Stimulated activated CD8-positive, alpha-beta memory T cell treated with anti-CD3 and anti-CD28 coated beads, Interleukin-7, amount 100 ng/mL, for 4 hours (primary cell): ENCODE measurements around the gene SWAP70.

ENCODE experiments used
- DNase-seq, 2 donors: peaks; one replicate each; pipeline ENCODE4 v3.0.0-alpha.2; 2020; ENCODE audit warnings: low read depth in 2 of 2

Gene SWAP70

DNA sequence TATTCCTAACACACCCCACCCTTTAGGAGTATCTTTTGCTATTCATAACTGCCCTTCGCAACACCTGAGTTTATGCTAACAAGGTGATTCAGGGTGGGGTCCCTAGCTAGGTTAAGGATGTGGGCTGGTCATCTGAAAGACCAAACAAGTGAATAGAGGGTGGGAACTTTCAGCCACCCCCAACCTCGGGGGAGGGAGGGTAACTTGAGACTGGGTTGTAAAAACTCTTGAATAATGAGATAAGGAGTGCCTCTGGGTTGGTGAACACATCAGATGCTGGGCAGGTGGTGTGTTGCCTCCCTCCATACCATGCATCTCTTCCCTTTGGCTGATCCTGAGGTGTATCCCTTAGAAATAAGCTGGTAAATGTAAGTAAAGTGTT, 111.5 kb downstream of the SWAP70 start:
- DNase-seq, result no peak

DNA sequence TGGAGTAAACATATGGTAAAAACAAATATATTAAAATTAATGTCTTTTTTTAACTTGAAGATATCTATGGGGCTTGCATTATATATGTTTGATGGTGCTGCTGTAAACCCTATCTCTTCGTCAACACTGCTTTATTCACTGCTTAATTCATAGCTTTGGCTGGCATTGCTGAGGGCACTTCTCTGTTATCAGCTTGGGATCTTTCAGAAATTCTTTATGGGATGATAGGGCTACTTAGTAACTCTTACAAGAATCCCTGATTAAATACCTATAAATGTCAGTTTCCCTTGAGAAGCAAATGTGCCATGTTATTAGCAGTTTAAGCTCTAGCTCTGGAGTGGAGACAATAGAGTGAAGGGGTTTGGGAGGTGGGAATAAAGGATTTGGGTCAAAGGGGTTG, 112.3 kb downstream of the SWAP70 start:
- no peak for DNase-seq

DNA sequence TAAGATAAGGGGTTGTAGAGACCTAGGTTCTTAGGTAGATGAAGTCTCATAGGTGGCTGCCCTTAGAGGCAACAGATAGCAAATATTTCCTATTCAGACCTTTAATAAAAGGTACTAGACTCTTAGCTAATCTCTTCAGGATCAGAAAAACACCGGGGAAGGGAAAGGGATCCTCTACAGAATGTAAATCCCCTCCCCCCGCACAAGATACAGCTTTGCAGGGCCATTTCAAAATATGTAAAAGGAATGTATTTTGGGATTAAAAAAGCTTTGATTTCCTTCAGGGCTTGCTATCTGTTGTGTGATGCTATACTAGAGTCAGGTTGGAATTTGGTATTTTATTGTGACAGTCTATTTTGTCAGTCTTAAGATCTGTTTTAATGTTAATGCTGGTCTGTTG, 113.2 kb downstream of the SWAP70 start:
- DNase-seq, result no peak

DNA sequence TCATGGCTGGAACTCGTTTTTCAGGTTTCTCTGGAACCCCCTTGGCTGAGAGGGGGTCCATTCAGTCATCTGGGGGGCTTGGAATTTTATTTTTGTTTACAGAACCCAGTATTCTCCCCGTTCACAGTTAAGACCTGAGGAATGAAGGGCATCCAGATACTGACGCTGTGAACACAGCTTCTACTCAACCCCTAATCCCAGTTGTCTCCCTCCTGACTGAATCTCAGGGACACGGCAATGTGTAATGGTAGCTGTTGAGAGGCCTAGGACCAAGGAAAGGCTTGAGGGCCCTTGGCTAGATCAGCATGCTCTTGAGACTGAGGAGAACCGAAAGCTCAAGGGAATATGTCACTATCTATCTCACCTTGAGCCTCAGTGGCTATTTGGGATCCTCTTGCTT, 113.6 kb downstream of the SWAP70 start:
- no peak for DNase-seq

DNA sequence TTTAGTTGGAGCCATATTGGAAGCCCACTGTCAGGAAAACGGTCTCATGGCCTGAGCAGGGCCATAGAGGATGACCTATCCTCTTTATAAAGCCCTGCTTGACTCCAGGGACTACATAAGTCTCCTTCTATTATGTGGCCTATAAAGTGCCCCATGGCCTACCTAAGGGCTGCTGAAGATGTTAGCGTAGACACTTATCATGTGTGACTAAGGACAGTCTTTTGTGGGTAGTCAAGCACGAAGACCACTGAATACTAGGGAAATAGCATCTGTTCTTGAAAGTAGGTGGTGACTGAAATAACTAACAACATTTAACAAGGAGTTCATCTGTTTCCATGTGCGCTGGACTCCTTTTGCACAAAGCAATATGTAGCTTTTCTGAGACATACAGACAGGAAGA, 117.1 kb downstream of the SWAP70 start:
- DNase-seq, result no peak

DNA sequence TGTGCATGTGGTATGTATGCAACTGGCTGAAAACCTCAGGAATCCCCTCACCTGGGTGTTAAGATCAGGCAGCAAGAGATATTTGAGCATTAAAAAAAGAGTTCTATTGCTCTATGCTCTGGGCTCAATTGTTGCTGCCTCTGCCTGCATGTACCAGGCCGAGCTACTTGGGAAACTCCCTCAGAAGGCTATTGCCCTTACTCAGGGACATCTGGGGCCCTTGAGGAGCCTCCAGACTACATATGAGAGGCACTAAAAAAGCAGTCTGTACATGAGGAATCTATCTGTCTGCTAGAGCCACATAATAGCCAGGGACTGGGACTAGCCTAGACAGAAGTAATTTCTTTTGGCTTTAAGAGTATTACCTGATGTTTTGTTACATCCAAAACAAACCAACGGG, 120.1 kb downstream of the SWAP70 start:
- DNase-seq, result no peak

DNA sequence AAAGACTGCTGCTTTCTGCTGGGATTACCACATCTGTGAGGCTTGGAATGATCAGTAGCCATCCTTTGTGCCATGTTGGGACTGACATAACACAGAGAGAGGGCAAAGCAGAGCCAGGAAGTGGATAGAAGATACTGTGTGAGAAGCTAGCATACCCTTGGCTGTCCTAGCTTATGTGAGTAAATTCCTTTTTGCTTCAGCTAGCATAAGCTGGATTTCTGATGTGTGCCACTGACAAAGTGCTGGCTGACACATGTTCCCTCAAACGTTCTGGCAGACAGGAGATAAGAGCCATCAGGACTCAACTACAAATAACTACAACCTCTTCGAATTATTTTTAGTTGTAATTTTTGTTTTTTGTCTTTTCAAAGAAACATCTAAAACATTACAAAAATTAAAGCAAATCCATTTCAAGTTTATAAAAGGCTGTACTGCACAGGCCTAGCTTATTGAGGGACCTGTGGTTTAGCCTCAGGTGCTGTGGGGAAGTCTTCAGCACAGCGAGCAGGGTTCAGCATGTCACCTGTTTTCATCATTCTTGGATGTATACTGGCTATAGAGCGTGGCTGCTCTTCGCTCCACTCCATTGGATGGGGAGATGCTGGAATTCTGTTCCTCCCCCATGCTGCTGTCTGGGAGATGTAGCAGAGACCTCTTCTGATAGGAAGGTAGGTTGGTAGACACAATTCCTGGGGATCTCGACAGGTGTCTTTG, 120.9 kb downstream of the SWAP70 start:
- DNase-seq, result no peak

DNA sequence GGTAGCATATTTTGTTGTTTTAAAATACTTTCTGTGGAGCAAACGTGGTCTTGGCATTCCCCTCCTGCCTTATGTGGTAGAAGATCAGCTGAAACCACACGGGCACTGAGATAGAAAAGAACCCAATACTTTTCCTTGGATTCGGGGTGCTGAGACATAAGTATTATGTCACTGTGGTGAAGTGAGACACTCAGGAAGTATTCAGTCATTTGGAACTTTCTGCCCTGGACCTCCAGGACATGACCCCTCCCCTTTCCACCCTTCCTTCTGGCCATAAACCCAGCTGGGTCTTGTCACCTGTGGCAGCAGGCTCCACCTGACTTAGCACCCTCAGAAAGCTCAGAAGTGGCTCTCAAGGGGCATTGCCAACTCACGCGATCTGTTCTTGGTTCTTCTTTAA, 123.4 kb downstream of the SWAP70 start:
- DNase-seq, result no peak

DNA sequence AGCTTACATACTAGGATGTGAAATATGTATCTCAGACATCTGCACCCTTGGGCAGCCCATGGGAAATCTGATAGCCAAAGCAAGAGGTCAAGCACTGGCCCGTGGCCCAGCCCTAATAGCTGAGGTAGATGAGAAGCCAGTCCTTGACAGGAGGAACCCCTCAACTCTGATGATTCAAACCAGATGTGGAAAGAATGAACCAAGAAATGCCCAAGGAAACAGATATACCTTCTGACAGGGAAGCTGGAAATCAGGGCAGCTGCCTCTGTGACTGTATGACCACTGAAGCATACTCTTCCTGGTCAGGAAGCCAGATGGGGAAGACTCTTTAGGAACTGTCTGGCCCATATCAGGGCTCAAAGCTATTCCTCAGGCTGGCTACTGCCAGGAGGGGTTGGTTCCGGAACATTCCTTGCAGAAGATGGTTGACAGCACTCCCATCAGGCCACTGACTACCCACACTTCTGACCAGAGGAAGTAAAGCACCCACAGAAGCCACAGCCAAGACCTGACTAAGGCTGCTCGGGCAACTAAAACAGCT, 124.2 kb downstream of the SWAP70 start:
- DNase-seq, result no peak

DNA sequence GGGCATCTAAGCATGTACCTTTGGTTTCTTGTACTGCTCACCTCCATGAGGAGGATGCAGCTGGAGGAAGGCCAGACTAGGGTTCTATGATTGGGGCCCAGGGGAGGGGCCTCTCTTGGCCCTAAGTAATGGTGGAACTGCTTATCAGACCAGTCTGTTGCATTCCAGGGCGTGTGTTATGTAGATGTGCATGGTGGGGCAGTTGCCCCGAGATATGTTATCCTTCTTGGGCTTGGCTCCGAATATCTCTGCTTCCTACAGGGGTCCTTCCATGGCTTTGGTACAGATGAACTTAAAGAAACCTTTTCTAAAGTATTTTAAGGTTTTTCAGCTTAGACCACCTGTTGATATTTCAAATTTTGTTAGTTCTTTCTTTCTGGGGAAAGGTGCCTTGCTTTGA, 126.0 kb downstream of the SWAP70 start:
- DNase-seq, result no peak

DNA sequence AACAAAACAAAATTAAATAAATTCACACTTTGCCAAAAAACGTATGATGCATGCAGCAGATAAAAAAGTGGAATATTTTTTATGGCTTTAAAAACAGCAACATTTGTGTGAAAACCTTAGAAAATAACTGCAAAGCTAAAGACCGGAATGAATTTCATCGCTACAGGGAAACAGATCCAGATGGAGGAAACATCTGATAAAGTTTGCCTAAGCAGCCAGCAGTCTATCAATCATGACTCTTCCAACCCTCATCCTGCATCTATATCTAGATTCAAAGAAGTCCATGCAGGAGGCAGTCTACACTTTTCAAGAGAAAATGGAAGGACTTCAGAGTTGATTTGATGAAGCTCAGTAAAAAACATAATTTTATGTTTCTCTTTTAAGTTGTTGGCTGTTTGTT, 126.8 kb downstream of the SWAP70 start:
- no peak for DNase-seq

DNA sequence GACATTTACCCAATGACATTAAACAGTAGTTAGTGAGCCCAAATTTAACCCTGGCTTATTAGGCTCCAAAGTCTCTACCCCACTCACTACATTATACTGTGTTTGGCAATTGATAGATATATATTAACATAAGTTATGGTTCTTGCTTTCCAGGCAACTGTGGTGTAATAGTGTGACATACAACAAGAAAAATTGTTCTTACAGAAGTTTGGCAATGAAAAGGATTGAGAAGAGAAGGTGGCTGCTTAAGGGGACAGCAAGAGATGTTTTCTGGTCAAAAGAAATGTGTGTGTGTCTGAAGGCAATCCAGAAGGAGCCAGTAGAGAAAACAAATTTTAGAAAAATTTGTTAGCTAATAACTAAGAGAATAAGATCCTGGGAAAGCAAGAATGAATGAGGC, 132.4 kb downstream of the SWAP70 start:
- no peak for DNase-seq

DNA sequence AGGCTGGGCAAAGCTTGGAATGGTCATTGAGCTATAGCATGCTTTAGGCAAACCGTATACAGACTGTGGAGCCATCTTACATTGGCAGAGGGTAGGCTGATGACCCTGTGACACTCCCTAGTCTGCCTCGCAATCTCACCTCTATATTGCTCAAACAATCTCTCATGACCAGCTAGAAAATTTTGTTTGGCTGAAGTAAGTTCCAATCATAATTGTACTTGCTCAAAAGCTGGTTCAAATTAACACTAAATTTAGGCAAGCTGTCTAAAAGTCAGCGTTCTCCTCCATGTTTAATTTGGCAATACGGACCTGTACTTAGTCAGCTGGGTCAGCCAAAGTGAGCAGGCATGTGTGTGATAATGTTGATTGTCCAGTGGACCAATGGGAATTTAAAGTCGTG, 133.0 kb downstream of the SWAP70 start:
- no peak for DNase-seq

DNA sequence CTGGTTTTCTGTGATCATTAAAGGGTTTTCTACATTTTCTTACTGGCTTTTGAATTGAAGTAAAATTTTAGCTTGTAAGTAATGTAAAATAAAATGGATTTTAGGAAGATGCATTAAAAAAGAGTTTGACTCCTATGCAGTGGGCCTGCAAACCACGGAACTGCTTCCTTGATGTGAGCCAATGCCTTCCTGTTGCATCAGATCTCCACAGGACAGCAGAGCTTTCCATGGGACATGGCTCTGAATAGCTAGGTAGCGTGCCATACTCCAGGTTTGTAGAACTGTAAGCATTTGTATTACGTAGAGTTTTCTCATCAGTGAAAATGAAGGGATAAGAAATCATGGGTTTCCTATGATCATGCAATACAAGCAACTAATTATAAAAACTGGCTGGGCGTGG, 133.4 kb downstream of the SWAP70 start:
- DNase-seq, result no peak

DNA sequence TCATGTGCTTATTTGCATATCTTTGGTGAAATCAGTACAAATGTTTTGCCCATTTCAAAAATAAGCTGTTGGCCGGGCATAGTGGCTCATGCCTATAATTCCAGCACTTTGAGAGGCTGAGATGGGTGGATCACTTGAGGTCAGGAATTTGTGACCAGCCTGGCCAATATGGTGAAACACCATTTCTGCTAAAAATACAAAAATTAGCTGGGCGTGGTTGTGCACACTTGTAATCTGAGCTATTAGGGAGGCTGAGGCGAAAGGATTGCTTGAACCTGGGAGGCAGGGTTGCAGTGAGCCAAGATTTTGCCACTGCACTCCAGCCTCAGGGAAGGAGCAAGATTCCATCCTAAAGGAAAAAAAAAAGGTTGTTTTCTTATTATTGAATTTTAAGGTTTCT, 136.0 kb downstream of the SWAP70 start:
- no peak for DNase-seq

DNA sequence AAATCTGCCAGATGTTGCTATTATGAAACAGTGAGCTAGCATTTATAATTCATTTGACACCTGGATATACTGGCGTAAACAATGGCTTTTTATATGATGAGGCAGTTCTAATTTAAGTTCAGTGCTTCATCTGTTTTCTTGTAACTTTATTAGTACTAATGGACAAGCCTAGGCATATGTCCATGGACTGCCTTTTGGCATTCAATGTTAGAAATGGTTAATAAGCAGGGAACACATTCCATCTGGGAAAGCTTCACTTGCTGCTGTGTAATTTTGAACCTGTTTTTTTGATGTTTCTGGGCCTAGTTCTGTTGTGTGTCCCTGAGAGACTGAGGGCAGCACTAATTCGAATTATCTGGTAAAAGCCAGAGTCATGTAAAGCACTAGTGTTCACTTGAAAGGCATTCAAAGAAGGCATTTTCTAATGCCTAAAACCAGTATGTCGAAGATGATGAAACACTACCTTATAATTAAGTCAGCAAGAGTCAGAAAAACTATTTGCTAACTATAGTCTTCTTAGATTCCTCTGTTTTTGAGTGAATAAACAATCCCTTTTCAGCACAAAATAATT, 138.5 kb downstream of the SWAP70 start:
- DNase-seq, result no peak
